GM18909 (cell line): ENCODE measurements around the gene RABL2A.
"Not testable (repeated sequence)": the region's sequence is repeated elsewhere in the genome, so short reads cannot be mapped to it uniquely, and the experiment has no call there.

Experiments
- ATAC-seq: cut with Tn5 transposase; IDR thresholded peaks from one replicate; pipeline ENCODE4 v1.9.1; 2021; ENCODE audit warnings: mild to moderate bottlenecking; ENCODE audit not compliant: unreplicated experiment, poor library complexity

RABL2A gene

DNA sequence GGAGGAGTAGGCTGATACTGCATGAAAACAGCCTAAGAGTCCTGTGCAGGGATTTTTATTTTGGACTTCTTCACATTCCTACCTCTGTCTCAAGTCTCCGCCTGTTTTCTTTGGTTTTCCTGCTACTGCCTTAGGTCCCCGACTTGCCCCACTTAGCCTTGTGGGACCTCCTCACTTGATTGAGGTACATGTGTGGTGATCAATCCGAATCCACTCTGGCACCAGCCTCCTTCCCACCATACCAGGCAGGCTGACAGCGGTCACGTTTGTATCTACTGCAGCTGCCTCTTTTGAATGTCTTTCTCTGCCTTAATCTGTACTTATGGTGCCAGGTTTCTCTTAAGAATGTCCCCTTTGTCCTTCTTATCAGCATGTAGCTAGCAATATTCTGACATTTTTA is 22.4 kb upstream of the RABL2A start:
- not testable (repeated sequence) for ATAC-seq

DNA sequence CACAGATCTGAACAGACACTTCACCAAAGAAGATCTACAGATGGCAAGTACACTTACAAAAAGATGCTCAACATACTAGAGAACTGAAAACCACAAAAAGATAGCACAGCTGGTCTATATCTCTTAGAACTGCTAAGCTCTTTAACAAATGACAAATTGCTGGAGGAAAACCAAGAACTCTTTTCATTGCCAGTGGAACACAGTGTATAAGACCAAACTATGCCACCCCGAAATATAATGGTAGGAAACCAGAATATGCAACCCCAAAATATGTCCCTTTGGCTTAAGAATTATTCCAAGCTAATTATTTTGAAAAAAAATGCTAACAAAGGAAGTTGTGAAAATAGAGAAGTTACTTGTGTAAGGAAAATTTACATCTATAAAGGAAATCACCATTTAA is 21.0 kb upstream of the RABL2A start:
- not testable (repeated sequence) for ATAC-seq

DNA sequence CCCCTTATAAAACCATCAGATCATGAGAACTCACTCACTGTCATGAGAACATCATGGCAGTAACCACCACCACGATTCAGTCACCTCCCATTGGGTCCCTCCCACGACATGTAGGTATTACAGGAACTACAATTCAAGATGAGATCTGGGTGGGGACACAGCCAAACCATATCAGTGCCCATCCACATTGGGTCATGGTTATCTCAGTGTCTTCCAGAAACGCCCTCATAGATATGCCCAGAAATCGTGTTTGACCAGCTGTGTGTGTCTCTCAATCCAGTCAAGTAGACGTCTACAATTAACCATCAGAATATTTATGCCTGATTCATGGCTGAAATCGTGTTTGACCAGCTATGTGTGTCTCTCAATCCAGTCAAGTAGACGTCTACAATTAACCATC is 17.2 kb upstream of the RABL2A start:
- ATAC-seq, result not testable (repeated sequence)

DNA sequence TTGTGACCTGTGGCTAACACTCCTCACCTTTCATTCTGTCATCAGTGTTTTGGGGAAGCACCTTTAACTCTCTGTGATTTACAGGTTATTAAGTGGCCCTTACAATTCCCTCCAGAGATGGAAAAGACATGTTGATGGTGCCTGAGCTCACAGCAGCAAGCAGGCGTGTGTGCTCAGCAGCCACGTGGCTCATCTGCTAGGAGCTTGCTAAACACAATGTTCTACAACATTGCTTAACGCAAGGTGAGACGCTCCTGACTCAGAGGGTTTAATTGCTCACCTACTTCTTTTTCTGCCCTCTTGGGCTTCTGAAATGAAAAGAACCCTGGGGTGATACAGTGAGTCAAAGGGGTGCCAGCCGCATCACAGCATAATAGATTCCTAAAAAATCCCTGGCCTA is 6.1 kb upstream of the RABL2A start:
- ATAC-seq, result not testable (repeated sequence)

DNA sequence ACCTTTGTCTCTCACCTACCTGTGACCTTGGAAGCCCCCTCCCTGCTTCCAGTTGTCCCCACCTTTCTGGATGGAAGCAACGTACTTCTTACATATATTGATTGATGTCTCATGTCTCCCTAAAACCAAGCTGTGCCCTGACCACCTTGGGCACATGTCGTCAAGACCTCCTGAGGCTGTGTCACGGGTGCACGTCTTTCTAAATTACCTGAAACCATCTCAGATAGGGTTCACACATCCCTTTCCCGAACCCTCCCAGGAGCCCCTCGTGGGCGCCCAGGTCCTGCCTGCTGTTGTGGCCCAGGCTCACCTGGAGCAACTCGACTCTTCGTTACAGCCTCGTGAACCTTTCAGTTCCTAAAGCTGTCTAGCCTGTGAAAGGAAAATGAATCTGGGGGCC is 1.2 kb upstream of the RABL2A start:
- not testable (repeated sequence) for ATAC-seq

DNA sequence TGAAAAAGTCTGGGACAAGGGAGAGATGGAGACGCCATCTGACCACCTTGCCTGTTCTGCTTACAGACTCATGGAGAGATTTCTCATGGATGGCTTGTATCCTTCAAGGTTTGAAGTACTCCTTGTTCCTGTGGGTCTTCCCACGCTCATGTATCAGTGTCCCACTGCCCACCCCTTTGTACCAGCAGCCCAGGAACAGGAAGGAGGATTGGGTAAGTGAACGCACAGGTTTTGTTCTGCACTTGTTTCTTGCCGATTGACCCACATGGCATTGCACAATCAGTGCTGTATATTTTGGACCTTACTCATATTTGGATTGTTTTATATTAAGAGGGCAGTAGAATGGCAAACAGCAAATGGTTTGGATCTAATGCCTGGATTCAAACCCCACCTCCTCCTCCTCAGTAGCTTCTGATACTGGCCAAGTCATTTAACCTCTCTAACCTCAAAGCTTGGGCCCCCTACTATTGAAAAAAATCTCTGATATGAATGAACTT is 5.8 kb downstream of the RABL2A start:
- ATAC-seq, result not testable (repeated sequence)

DNA sequence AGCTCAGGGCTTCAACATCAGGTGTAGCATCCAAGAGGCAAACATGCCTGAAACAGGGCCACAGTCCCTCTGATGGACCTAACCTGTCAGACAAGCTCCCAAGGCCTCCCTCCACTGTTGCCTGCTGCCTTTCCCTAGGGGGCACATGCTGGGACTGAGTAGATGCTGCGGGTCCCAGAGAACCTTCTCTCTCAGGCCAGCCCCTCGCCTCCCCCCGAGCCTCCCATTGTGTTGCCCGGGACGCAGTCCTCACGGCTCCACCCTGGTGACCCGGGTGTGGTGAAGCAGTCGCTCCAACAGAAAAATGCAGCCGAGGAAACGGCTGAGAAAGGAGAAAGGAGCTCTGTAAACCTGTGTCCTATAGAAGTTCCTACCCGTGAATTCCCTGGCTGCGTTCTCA is 8.3 kb downstream of the RABL2A start:
- not testable (repeated sequence) for ATAC-seq

DNA sequence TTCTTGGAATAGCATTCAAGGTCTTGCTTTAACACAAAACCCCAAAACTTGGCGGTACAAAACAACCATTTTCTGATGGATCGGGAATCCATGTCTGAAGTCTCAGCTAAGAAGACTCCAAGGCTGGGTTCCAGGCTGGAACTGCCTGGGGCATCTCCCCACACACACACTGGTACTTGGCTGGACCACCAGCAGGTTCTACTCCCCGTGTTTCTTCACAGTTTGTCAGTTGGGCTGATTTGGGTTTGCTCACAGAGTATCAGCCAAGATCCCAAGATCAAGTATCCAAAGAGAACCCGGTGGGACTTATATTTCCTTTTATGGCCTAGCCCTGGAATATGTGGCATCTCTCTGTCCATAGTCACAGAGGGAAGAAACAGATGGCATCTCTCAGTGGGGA is 9.2 kb downstream of the RABL2A start:
- ATAC-seq, result not testable (repeated sequence)

DNA sequence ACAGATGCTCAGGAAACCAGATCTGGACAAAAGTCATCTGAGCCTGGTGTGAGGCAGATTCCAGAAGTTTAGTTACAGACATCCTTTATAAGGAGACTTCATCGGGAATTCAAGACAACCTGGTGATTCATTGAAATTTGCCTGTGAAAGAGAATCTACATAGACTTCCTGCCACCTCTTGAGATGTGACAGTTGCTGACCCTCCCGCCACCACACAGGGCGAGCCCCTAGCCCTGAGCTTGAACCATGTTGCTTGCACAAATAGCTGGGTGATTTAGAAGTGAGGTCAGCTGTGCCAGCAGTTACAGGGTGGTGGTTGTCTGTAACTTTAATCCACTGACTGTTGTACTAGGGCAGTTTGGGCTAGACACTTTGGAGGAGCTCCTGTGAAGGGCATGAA is 11.0 kb downstream of the RABL2A start:
- not testable (repeated sequence) for ATAC-seq

DNA sequence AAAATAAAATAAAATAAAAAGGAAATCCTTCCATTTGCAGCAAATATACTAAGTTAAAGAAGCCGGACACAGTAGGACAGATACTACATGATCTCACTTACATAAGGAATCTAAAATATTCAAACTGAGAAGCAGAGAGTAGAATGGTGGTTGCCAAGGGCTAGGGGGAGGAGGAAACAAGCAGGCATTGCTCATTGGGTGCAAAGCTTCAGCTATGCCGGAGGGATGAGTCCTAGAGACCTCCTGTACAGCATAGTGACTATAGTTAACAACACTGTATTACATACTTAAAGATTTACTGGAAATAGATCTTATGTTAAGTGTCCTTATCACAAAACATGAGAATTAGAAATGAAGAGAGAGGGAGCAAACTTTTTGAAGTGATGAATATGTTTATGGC is 19.2 kb downstream of the RABL2A start:
- not testable (repeated sequence) for ATAC-seq

DNA sequence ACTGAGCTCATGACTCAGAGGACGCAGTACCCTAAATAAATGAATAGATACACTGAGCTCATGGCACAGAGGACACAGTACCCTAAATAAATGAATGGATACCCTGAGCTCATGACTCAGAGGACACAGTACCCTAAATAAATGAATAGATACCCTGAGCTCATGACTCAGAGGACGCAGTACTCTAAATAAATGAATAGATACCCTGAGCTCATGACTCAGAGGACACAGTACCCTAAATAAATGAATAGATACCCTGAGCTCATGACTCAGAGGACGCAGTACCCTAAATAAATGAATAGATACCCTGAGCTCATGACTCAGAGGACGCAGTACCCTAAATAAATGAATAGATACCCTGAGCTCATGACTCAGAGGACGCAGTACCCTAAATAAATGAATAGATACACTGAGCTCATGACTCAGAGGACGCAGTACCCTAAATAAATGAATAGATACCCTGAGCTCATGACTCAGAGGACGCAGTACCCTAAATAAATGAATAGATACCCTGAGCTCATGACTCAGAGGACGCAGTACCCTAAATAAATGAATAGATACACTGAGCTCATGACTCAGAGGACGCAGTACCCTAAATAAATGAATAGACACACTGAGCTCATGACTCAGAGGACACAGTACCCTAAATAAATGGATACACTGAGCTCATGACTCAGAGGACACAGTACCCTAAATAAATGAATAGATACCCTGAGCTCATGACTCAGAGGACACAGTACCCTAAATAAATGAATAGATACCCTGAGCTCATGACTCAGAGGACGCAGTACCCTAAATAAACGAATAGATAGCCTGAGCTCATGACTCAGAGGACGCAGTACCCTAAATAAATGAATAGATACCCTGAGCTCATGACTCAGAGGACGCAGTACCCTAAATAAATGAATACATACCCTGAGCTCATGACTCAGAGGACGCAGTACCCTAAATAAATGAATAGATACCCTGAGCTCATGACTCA is 24.1 kb downstream of the RABL2A start:
- not testable (repeated sequence) for ATAC-seq

DNA sequence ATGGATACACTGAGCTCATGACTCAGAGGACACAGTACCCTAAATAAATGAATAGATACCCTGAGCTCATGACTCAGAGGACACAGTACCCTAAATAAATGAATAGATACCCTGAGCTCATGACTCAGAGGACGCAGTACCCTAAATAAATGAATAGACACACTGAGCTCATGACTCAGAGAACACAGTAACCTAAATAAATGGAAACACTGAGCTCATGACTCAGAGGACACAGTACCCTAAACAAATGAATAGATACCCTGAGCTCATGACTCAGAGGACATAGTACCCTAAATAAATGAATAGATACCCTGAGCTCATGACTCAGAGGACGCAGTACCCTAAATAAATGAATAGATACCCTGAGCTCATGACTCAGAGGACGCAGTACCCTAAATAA is 25.5 kb downstream of the RABL2A start:
- ATAC-seq, result not testable (repeated sequence)

DNA sequence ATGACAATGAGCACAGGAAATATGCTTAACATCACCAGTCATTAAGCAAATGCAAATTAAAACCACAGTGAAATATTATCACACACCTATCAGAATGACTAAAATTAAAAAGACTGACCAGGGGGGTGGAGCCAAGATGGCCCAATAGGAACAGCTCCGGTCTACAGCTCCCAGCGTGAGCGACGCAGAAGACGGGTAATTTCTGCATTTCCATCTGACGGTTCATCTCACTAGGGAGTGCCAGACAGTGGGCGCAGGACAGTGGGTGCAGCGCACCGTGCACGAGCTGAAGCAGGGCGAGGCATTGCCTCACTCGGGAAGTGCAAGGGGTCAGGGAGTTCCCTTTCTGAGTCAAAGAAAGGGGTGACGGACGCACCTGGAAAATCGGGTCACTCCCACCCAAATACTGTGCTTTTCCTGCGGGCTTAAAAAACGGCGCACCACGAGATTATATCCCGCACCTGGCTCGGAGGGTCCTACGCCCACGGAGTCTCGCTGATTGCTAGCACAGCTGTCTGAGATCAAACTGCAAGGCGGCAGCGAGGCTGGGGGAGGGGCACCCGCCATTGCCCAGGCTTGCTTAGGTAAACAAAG is 29.1 kb downstream of the RABL2A start:
- ATAC-seq, result not testable (repeated sequence)

DNA sequence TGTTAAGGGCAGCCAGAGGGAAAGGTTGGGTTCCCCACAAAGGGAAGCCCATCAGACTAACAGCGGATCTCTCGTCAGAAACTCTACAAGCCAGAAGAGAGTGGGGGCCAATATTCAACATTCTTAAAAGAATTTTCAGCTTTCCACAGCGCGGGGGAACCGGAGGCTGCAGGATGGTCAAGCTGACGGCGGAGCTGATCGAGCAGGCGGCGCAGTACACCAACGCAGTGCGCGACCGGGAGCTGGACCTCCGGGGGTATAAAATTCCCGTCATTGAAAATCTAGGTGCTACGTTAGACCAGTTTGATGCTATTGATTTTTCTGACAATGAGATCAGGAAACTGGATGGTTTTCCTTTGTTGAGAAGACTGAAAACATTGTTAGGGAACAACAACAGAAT is 30.7 kb downstream of the RABL2A start:
- ATAC-seq, result not testable (repeated sequence)

DNA sequence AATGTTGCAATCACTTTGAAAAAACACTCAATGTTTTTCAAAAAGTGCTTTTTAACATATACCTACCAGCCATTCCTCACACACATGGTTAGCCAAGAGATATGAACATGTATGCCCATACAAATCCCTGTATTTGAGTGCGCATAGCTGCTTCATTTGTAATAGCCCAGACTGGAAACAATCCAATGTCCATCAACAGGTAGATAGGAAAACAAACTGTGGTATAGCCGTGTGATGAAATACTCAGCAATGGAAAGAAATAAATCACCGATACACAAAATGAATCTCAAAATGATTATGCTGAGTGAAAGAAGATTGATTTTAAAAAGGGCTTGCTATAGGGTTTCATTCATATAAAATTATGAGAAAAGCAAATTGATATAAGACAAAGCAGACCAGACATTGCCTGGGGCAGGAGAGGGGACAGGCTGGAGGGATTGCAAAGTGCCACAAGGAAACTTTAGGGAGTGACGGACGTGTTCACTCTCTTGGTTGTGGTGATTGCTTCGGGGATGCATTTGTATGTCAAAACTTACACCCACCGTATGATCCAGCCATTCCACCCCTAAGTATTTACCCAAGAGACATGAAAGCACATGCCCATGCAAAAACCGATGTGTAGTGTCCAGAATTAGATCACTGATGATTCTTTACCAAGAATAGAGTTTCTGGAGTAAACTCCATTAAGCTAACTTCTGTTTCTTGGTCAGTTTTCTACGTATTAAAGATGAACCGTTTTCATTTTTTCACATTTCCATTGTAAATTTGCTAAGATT is 36.4 kb downstream of the RABL2A start:
- ATAC-seq, result not testable (repeated sequence)

DNA sequence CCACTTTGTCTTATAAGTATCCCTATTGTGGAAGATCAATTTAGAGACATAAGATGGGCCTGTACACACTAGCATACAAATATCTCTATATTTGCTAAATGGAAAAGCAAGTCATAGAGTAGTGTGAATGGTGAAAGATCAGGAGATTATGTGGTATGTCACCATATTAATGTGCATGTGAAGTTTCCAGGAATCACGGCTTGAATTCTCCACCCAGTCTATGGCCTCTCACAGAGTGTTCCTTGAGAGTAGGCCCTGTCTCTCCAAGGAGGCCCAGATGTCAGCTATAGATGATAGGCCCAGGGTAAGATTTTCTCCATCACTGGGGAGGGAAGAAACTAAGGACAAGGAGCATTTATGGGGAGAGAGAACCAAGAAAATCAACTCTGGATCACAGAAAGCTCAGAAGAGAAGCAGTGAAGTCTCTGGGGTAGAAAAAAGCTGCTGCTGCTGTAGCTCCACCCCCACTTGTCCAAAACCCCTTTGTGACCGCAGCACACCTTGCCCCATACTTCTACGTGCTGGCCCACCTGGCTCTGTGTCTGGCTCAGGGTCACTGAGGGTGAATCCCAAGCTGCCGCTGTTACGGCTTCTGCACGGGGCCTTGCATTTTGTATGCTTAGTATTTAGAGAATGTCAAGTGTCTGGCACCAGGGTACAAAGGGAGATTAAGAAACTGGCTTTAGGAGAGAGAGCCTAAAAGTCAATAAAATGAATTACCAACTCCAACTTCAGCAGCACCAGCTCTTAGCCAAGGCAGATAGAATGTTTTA is 37.9 kb downstream of the RABL2A start:
- not testable (repeated sequence) for ATAC-seq

DNA sequence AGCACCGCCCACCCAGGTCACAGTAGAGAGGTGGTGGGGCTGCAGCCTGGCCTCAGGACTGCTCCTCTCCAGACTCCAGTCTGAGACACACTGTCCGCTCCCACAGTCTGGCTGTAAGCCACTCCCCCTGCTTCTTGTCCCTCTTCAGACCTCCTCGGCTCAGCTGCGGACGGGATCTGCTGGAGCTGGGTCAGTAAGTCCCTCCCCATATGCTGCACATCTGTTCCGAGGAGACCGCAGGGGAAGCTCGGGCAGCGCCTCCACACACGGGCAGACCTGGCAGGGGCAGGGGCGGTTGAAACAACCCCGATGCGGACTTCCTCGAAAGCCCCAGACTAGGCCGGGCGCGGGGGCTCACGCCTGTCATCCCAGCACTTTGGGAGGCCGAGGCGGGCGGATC is 41.9 kb downstream of the RABL2A start:
- not testable (repeated sequence) for ATAC-seq

DNA sequence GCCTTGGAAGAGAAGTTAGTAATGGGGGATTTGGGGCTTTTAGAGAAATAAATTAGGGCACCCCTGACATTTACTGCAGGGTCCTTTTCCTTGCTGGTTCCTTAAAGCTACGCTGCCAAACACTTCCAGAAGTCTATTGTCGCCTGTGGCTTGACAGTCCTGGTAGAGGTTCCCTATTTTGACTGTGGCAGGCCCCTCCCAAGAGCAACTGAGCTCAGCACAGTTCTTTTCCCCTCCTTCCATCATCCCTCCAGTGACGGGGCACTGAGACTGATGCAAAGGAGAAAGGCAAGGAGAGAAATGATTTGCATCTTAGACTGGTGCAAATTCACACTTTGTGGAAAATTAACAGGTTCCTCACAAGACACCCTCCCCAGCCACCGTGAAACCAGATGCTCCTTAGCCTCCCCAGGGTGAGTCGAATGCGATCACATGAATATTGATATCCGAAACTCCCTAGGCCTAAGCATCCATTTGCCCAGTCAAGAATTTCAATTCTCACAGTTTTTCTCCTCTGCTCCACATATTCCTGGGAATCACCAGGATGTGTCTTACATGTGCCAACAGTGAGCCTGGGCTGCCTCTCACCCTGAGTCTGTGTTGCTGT is 45.4 kb downstream of the RABL2A start:
- ATAC-seq, result no peak

DNA sequence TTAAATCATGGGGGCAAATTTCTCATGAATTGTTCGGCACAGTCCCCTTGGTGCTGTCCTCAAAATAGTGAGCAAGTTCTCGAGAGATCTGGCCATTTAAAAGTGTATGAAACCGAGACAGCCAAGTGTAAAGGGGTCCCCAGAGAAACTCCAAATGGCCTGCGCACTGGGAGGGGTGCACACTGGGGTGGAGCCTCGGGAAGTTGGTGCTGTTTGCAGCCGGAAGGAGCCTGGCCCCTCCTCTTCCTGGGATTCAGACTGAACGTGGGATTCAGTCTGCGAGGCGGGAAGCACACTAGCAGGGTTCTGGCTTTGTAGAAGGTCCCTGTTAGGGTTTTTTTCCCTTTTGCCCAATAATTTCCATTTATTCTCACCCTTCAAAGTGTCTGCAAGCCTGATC is 48.8 kb downstream of the RABL2A start:
- ATAC-seq, result no peak
